Activated T-helper 1 cell treated with anti-CD3 and anti-CD28 coated beads, Interleukin-2, amount 50 U/mL, for 16 hours (primary cell): Measurements from ENCODE around the gene SHQ1.
"Not testable (repeated sequence)": the region's sequence is repeated elsewhere in the genome, so short reads cannot be mapped to it uniquely, and the experiment has no call there.

Source experiments
- DNase-seq, 2 donors: peaks; one replicate each; pipeline ENCODE4 v3.0.0-alpha.2; 2020; ENCODE audit warnings: low read depth in 1 of 2, low spot score in 1 of 2

SHQ1 gene

GRCh38 chr3:72802001-72802400 is 46.2 kb downstream of the SHQ1 start:
- DNase-seq: no peak

DNA sequence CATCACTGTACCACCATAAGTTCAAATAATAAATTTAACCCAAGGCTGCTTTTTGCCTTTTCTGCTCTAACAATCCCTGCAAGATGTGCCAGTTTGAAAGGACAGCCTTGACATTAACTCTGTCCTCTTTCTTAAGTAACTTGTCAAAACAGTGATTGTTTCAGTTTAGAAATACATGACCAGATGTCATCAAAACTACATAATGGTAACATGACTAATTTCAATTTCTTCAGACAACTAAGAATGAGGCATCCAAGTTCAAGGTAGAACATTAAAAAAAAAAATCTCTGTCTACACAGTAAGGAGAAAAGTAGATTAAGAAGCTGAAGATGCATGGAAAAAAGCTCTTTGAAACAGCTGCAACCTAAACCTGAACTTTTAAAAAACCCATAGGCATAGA is 47.4 kb downstream of the SHQ1 start:
- no peak for DNase-seq

- DNase-seq: no peak
These were observed 49.6 kb downstream of the SHQ1 start for GRCh38 chr3:72798552-72799195.

DNA sequence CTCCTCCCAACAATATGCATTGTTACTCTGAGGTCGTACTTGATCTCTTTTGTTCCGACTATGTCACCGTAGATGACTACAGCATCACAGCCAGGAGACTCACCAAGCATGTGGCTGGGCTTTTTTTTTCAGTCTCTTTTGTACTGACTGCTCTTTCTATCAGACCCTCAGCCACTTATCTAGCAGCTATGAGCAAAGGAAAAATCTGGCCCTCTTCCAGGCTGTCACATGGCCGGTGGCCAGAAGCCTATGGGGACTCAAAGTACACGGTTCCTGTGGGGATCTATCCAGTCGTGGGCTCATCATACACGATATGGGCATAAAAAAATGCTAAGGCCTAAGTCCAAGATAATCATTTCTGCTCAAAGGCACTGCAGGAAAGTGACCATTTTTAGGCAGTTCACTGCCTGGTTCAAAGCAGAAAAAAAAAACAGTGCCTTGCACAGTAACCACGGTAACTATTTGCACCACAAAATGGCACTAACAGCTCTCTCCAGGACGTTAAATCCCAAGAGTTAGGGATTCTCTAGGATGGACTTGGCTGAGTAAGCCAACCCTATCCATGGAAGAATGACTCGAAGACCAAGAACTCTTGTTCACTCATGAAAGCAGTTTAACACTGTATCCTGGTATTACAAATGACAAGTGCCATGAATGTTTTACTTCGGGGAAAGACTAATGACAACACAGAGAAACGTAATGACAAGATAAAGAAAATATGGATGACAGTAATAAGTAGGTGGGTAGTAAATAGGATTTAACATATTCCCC is 50.3 kb downstream of the SHQ1 start:
- DNase-seq: no peak

GRCh38 chr3:72794079-72794478 is 54.2 kb downstream of the SHQ1 start:
- no peak for DNase-seq

DNA sequence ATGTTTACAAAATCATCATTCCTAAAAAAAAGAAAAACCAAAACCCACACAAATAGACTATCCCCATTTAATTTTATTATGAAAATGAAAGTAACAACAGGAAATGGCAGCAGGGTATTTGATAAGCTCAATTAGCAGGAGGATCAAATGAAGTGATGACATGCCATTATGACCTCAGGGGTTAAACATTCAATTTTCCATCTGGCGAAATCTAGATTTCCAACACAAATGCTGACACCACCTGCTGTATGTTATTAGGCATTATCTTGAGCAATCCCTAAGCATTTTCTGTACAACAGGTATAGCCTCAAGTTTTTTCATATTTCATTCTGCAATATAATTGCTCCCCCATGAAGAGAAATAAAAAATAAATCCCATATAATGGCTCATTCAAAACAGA is 57.1 kb downstream of the SHQ1 start:
- no peak for DNase-seq

- DNase-seq: no peak
These were observed 58.5 kb downstream of the SHQ1 start for GRCh38 chr3:72789786-72790185.

- DNase-seq: not testable (repeated sequence)
These were observed 60.0 kb downstream of the SHQ1 start for GRCh38 chr3:72788232-72788631.

- DNase-seq: no peak
These were observed 61.6 kb downstream of the SHQ1 start for GRCh38 chr3:72786668-72787067.

- DNase-seq: no peak
These were observed 64.0 kb downstream of the SHQ1 start for GRCh38 chr3:72784226-72784625.

- DNase-seq: no peak
These were observed 65.7 kb downstream of the SHQ1 start for GRCh38 chr3:72782521-72782920.

DNA sequence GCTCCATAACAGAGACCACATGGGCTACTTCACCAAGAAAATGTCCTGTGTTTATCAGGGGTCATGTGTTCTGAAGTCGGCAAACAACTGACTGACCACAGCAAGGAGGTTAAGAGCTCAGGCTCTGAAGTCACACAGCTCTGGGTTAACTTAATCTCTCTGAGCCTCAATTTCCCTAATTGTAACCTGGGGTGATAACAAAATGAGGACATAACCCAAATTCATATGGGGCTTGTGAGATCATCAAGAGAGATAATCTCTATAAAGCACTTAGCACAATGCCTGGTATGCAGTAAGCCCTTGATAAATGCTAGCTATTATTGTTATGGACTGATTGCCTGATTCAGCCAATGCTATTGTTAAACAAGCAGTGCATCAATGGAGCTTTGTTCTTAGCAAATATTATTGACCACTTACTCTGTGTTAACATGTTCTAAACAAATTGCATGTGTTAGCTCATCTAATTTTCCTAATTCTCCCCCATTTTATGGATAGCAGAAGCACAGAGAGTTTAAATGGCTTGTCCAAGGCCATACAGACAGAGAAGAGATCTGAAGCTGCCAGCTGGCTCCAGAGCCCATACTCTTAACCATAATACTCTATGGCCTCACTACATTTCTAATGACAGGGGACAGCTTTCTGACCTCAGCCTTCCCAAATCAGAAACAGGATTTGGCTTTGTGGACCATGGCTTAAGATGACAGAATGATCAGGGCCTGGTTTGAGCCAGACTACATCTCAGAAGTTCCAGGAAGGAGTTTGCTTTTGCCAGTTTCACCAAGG is 78.3 kb downstream of the SHQ1 start:
- DNase-seq: no peak

DNA sequence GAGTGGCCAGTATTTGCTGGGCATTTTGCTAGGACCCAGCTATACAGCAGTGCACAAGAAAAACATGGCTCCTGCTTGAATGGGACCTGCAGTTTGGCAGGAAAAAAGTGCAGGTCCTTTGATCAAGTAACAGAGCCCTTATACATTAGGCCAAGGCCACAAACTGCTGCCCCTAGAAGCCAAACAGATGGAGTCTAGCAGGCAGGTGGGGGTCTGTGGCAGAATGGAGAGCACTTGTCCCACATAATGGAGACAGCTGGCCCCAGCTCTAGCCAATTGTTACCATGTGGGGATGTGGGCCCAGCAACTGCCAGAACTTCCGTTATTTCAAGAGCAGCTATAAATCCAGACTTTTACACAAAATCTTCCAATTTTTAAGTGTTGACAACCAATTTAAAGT is 79.3 kb downstream of the SHQ1 start:
- DNase-seq: no peak

GRCh38 chr3:72768481-72768880 is 79.8 kb downstream of the SHQ1 start:
- DNase-seq: no peak

DNA sequence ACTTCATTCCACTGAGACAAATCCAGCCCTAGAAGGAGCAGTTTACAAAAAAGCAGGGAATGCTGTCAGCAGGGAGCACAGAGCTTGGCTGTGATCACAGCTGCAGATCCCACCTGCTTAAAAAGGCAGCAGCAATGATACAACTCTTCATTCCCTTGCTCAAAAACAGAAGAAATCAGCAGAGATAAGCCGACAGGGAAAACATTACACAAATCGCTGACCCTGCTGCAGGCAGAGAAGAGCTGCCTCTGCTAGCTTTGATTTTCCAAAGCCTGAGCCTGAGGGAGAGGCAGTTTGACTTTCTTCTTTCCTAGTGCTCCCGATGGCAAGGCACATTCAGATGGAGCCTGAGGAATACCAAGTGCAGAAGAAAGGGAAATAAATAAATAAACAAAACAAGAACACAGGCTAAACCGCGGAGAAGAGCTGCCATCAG is 80.2 kb downstream of the SHQ1 start:
- no peak for DNase-seq

DNA sequence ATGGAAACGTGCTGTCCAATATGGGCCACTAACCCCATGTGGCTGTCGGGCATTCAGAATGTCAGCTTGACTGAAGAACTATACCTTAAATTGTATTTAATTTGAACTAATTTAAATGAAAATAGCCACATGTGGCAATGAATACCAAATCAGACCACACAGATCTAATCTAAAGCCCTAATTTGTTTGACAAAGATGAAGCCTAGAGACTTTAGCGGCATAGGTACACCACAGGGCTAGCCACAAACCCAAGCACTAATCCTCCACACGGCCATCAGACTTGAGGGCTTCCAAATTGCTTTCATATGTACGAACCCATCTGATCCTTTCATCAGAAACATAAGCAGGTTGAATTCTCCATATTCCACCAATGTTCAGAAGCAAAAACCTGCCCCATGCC is 81.4 kb downstream of the SHQ1 start:
- DNase-seq: no peak

DNA sequence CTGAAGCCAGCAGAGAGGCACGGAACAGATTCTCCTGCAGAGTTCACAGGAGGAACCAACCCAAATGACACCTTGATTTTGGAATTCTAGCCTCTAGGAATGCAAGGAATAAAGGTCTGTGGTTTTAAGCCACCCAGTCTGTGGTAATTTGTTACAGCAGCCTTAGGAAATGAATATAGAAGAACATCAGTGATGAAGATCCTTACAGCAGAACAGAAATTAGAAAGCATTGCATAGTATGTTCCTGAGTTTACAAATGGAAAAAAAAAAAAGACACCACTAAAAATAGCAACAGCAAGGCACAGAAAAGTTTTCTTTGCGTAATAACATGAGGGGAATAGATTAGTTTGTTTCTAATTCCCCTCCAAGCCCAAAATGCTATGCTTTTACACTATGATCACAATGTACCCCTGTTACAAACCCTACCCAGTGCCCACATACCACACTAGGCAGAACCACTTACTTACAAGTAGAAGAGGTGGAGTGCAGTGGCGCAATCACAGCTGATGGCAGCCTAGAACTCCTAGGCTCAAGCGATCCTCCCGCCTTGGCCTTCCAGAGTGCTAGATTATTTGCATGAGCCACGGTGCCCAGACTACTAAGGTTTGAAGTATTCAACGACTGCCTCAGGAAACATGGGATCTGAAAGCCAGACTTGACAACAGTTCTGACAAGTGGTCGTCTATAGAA is 84.3 kb downstream of the SHQ1 start:
- DNase-seq: no peak

GRCh38 chr3:72761410-72761809 is 86.8 kb downstream of the SHQ1 start:
- no peak for DNase-seq

DNA sequence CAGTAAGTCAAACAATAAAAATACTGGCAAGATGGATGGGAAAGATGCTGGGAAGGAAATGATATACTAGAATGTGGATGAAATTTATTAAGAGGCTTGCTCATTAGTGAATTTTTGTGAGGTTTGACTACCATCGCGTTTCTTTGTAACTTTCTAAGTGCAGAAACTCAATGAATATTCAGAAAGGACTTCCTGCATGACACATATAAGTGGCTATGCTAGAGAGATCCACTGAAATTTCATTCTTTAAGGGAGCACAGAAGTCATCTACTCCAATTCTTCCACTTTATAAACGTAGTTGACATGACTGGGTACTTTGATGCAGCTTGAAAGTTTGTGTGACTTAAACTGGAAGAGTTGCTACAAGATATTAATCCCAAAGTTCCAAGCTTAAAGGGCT is 88.0 kb downstream of the SHQ1 start:
- no peak for DNase-seq

DNA sequence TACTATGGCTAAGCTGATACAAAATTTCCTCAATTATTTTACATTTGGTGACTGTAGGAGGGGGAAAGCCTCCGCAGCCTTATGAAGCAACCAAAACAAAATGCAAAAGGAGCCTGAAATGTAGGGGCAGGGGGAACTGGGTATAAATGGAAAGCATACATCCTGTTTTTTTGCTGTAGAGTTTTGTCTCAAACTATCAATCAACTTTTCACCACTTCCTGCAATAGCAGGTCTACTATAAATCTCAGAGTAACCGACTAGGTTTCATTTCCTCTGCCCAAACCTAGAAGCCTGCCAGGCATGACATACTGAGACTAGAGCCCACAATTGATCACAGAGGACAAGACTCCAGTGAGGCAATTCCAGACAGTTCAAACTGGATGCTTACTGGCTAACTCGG is 91.3 kb downstream of the SHQ1 start:
- DNase-seq: no peak

GRCh38 chr3:72754582-72754981 is 93.7 kb downstream of the SHQ1 start:
- DNase-seq: no peak

- DNase-seq: no peak
These were observed 94.8 kb downstream of the SHQ1 start for GRCh38 chr3:72753495-72753894.
